NCI-H510A treated with DMSO at 0.1 percent for 48 hours (cell line): ENCODE data around the gene POLR3A.

Experiments used
- DNase-seq: peaks from one replicate; lab custom pipeline; 2025; lab: John Stamatoyannopoulos, UW

POLR3A gene

DNA sequence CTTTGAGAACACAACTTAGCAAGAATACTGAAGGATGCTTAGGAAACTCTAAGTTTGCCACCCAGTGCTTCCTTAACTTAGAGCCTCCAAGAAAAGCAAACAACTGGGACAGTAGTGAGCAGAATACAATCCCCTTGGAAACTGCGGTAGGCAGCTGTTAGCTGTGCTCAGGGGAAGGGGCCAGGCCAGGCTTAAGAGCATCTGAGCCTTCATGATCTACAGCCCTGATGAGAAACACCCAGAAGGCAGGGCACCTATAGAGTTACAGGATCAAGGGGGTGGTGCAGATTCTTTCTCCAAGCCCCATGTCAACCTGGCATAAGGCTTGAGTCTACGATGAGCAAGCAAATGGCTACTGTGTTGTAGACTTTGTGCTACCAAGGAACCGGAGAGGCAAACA is 51.4 kb downstream of the POLR3A start:
- DNase-seq: no peak

DNA sequence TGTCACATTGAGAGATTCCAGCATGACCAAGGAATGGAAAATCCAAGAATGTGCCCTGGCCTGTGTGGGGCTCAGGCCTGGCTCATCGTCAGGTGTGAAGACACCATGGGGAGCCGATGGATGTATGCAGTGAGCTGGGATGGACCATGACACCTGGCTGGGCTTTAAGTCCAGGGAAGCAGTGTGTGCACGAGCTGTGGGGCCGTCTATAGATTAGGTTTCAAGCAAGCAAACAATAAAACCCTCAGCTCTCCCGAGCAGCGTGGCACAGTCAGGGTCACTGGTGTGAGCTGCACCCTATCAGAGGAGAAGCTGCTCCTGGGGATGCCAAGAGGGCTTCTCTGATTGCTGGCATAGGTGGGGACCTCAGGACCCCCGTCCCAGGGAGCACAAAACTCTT is 52.3 kb downstream of the POLR3A start:
- DNase-seq: peak; percentile 2

DNA sequence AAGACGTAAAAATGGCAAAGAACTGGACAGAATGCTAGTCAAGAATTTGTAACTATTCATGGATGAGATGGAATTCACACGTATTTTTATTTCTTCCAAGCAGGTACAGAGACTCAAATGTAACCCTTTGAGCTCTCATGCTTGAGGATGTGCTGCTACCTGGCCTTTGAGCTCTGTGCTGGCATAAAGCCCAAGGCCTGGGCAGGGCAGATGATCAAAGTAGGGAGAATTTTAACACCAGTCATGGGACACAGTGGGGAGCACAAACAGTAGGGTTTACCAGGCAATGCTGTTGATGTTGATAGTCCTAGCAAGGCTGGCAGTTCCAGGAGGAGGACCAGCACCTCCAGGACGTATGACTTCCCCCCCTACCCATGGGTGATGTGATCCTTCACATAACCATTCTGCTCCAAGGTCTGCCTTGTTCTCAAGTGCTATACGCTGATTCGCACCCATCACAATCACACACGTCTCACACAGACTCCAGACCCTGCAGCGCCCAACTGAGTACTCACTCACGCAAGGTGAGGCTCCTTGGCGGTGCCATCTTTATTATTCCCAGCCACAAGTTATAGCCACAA is 54.1 kb downstream of the POLR3A start:
- no peak for DNase-seq

DNA sequence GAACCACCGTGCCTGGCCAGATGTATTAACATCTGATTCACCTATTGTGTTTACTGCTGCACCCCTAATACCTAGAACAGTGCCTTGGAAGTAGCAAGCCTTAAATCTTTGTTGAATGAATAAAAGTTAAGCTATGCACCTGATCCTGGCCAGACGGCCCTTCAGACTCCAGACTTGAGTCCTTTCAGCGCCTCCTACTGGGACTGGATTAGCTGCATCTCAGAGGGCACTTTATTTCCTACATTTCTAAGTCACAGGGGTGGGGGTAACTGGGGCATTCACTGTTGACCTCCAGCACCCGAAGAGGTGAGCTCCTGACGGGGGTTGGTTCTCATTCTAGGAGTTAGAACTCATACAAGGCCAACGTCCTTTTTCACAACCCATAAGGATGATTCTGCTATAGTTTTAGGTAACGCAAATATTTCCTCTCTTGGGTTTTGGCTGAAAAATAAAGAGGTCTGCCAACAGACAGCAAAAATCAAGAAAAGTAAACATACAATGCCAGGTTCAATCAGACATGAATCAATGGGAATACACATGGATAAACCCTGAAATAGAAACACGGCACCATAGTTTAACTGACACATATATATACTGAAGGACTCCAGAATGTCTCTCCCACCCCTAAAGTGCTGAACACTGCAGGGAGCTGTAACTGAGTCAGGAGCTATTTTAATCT is 54.8 kb downstream of the POLR3A start:
- DNase-seq: peak; percentile 4

DNA sequence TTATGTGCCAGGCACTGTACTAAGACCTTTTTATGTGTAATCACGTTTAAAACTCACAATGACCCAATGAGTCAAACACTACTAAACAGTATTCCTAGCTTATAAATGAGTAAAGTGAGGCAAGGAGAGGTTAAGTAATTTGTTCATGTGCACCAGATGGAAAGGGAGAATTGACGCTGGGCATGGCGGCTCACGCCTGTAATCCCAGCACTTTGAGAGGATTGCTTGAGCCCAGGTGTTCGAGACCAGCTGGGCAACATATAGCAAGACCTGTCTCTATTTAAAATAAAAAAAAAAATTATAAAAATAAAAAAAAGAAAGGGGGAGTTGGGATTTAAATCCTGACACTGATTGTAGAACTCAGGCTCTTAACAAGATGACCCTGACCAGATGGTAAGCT is 56.0 kb downstream of the POLR3A start:
- DNase-seq: no peak

DNA sequence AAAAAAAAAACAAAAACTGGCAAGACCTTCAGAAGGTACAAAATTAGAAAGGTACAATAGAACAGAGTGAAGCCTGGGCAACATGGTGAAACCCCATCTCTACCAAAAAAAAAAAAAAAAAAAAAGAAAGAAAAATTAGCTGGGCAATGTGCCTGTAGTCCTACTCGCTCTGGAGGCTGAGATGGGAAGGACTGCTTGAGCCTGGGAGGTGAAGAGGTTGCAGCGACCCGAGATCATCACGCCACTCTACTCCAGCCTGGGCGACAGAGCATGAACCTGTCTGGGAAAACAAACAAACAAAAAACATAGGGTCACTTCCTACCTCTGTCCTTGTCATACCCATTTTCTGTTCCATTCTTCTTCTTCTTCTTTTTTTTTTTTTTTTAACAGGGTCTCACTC is 57.2 kb downstream of the POLR3A start:
- no peak for DNase-seq

DNA sequence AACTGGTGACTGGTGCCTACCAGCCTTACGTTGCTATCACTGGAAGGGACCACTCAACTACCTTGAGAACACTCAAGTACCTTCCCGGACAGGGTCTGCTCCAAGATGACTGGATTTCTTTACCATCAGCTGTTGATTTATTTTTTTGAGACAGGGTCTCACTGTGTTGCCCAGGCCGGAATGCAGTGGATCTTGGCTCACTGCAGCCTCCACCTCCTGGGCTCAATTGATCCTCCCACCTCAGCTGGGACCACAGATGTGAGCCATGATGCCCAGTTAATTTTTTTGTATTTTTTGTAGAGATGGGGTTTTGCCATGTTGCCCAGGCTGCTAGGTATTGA is 57.5 kb downstream of the POLR3A start:
- DNase-seq: no peak

DNA sequence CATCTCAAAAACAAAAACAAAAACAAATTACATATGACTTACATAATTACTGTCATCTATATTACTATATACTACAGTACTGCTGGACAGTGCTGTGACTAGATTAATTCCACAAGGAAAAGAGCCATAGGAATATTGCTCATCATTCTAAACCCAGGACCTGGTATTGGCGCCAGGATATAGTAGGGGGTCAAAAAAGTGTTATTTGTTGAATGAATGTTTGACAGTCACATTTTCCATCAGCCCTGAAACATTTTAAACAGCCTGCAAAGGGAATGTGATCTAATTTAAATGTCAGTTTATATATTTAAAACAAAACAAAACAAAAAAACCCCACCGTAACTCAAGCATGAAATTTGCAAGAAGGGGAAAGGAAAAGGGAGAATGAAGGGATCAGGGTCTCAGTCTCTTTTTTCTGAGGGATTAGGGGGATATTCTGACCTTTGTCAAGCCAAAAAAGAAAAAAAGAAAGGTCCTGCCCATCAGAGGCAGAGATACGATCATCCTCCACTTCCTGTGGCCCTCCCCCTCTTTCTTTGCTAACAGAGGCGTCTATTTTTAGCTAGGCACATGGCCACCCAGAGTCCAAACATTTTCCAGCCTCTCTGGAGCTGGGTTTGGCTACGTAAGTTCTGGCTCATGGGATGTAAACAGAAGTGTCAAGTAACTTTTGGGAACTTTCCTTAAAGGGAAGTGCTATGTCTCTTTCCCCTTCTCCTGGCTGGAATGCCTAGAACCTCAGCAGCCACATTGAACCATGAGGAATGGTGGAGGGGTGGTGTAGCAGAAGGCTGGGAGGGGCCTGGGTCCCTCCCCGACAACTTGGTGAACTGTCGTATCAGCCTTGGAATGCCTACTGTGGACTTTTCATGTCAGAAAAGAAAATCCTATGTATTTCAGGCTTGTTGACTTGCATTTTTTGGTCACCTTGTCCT is 58.2 kb downstream of the POLR3A start:
- peak; percentile 65 for DNase-seq

DNA sequence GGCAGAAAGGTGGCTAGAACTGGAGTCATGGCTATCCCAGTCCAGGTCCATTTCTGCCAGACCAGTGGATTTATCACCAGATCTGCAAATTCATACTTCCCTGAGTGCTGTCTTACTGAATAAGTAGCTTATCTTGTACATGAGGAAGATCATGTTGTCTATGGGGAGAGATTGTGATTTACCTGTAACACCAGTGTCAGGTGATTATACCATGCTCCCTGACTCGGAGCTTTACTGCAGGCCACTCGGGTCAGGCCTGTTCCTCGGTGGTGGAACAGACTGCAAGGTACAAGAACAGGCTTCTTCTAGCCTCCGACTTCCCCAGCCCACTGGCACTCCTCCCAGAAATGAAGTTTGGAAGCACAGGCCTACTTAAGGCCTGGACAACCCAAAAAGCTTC is 60.2 kb downstream of the POLR3A start:
- DNase-seq: no peak

DNA sequence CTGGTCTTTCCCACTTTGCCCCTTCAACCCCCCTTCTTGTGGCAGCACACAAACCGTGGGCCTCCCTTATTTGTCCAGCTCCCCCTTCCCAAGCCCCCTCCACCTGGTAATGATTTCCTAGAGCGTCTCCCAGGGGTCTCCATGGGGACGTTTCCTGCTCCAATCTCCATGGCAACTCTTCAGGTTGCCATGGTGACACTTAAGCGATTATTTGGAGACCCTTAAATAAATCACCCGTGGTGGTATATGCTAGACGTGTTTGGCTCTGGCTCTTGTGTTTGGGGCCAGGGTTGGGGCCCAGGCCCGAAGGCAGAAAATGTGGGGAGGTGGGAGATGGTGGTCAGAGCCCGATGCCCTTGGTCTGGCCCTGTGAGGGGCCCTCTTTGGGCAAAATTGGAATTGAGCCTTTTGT is 61.7 kb downstream of the POLR3A start:
- no peak for DNase-seq

DNA sequence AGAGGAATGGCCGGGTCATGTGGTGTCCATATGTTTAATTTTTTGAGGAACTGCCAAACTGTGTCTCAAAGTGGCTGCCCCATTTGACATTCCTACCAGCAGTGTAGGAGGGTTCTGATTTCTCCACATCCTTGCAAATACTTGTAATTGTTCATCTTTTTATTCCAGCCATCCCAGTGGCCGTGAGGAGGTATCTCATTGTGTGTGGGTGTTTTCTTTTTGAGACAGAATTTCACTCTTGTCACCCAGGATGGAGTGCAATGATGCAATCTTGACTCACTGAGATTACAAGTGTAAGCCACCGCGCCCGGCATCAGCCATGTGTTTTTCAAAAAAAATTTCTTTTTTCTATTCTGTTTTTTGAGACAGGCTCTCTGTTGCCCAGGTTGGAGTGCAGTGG is 64.0 kb downstream of the POLR3A start:
- no peak for DNase-seq

DNA sequence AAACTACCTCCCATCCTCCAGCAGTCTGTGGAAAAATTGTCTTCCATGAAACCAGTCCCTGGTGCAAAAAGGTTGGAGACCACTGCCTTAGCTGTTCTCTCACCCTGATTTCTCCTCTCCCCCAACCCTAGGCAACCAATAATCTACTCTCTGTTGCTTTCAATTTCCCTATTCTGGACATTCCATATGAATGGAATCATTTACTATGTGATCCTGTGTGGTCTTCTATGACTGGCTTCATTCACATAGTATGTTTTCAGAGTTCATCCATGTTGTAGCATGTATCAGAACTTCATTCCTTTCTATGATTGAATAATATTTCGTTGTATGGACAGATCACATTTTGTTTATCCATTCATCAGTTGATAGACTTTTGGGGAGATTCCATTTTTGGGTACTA is 64.5 kb downstream of the POLR3A start:
- DNase-seq: no peak

DNA sequence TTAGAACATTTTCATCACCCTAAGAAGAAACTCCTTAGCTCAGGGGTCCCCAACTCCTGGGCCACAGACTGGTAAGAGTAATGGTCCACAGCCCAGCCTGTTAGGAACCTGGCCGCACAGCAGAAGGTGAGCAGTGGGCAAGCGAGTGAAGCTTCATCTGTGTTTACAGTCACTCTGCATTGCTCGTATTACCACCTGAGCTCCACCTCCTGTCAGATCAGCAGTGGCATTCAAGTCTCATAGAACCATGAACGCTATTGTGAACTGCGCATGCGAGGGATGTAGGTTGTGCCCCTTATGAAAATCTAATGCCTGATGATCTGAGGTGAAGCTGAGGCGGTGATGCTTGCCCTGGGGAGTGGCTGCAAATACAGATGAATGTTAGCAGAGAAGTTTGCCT is 65.4 kb downstream of the POLR3A start:
- no peak for DNase-seq

DNA sequence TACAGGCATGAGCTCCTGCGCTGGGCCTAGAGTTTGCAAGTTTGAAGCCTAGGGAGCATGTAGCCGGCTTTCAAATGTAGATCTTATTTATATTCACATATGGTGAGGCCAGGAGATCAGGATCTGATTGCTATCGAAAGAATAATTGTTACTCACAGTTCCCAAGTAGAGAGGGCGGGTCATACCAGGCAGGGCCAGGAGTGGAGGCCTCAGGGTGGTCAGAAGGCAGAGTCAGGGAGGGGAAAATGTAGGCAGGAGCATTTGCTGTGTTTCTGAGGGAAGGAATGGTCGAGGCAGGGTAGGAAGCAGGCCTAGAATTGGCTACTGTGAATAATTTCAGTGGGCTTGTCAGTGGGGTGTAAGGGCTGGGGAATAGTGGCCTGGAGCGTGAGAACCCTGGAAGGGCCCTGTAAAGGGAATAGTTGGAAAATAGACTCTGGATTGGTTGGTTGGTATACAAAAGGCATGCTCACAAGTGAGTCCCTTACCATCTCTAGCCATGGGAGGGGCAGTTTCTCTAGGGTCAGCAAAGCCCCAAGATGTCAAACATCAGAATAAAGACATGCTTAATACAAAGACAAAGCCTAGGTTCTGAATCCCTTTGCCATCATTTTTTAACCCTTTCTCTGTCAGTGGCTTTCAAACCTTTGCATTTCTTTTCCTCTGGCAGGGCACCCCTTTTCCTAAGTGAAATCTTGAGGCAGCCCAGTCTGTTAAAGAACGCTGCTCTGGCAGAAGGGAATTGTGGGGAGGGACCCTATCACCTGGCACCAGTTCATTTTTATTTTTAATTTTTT is 66.8 kb downstream of the POLR3A start:
- no peak for DNase-seq

DNA sequence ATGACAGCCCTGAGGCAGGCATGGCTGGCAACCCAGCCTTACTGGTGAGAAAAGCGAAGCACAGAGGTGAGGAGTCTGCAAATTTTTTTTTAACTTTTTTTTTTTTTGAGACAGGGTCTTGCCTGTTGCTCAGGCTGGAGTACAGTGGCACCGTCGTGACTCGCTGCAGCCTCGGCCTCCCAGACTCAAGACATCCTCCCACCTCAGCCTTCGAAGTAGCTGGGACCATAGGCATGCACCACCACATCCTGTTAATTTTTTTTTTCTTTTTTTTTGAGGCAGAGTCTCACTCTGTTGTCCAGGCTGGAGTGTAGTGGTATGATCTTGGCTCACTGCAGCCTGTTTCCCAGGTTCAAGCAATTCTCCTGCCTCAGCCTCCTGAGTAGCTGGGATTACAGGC is 67.6 kb downstream of the POLR3A start:
- DNase-seq: no peak

DNA sequence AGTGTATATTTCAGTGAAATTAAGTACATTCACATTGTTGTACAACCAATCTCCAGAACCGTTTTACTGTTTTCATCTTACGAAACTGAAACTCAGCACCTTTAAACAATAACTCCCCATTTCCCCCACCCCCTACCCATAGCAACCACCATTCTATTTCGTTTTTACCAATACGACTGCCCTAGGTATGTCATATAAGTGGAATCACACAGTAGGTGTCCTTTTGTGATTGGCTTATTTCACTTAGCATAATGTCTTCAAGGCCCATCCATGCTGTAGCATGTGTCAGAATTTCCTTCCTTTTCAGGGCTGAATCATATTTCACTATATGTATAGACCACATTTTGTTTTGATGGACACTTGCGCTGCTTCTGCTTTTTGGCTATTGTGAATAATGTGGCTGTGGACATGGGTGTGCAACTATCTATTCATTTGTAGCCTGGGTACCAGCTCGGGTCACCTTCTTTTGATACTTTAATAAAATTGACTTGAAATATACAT is 68.4 kb downstream of the POLR3A start:
- no peak for DNase-seq

DNA sequence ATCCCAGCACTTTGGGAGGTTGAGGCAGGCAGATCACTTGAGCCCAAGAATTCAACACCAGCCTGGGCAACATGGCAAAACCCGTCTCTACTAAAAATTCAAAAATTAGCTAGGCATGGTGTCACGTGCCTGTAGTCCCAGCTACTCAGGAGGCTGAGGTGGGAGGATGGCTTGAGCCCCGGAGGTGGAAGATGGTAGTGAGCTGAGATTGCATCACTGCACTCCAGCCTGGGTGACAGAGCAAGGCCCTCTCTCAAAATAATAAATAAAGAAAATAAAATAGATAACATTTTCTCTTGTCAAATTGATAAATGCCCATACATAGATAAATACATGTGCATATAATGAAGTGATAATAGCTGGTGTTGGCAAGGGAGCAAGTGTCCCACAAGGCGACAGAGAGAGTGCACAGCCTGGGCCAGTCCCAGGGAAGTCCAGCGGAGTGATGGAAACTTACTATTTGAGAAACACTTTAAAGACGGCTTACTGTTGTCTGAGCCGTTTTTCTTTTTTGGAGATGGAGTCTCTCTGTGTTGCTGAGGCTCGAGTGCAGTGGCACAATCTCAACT is 69.3 kb downstream of the POLR3A start:
- DNase-seq: no peak

DNA sequence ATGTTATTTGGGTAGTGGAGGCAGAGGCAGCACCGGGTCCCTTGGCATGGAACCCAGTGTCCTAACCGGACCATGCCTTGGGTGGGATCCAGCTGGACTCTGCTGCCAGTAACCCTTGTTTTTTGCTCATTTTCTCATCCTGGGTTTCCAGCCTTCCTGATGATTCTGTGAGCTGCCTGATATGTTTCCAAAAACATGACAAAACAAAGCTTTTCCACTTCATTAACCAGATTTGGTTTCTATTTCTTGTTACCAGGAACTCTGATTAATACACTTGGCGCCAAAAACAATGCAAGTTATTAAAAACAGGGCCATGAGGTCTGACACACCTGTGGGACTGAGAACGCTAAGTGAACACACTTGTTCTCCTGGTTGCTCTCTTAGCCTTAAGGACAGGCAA is 69.9 kb downstream of the POLR3A start:
- DNase-seq: no peak

DNA sequence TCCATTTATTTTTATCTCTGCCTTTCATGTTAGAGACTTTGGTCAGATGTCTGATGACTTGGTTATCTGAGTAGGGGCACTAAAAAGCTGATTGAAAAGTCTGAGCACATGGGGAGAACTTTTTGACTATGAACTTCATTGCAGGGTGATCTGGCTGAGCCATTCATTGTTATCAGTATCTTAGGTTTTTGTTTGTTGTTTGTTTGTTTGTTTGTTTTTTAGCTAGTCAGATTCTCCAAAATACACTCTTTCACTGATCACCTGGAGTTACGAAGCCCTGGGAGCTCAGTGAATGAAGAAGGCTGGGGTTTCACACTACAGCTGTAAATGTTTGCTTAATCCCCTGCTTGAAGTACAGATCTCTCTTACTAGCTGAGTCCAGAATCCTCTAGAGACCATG is 74.2 kb downstream of the POLR3A start:
- no peak for DNase-seq

DNA sequence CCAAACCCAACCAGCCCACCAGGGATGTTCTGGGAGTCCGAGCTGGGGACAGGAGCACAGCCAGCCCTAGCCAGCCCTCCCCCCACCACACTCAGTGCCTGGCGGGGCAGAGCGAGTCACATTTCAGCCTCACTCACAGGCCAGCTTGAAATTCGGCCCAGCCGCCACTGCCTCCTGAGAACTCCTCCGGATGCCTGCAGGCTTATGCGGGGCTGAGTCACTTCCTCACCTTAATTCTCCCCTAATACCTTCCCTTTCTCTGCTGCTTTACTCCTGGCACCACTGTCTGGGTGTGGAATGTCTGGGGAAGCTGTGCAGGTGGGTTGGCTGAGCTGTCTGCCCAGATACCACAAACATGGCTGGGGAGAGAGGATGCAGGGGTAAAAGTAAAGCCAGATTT is 80.1 kb downstream of the POLR3A start:
- no peak for DNase-seq

DNA sequence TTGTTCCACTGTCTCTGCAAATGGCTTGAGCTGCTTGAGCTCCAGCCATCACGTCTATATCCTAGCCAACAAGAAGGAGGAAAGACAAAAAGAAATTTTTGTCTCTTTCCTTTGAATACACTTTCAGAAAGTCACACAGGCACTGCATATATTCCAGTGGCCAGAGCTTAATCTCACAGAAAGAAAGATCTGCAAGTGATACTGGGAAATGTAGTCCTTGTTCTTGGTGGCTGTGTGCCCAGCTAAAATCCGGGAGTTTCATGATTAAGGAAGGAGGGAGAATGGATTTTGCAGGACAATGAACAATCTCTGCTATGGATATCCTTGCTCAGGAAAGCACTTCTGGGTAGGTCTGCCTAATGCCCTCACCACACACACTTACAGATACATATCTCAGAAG is 83.2 kb downstream of the POLR3A start:
- no peak for DNase-seq

DNA sequence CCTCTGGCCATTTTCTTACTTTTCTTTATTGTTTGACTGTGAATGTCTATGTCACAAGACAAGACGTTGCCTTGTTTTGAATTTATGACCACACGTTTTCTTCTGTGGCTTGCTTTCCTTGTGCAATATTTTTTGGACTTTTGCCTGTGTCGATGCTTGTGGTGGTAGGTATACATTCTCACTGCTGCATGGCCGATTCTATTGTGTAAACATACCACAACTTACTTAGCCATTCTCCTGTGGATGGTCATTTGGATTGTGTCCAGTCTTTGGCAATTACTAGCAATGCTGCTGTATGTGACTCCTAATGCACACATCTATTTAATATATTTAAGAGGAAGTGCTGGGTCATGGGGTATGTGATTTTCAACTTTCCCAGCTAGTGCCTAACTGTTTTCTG is 84.8 kb downstream of the POLR3A start:
- no peak for DNase-seq
